HG03565 (cell line): ENCODE results near the gene SERPINA1.
A peak's percentile ranks its signal among the peaks of the same experiment; 100 is the strongest.

Experiments used
- ATAC-seq: cut with Tn5 transposase; IDR thresholded peaks from one replicate; pipeline ENCODE4 v1.9.1; 2021; ENCODE audit warnings: mild to moderate bottlenecking, moderate library complexity; ENCODE audit not compliant: unreplicated experiment

Gene SERPINA1

DNA sequence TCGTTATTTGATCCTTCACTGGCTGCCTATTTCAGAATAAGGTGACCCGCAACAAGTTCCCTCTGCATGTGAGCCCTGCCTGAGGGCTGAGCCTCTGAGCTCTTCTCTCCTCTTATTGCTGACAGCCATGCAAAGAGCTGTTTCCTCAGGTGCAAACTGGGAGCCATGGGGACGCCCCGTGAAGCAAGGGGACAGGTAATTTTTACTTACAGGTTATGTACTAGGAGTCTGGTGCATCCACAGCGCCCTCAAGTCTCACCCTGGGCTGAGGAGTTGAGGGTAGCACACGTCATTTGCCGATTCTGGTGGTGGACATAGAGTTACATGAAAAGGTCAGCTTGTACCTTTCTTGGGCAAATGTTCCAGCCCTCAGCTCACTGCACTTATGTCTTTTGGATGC lies 39.1 kb downstream of the SERPINA1 start:
- no peak for ATAC-seq

DNA sequence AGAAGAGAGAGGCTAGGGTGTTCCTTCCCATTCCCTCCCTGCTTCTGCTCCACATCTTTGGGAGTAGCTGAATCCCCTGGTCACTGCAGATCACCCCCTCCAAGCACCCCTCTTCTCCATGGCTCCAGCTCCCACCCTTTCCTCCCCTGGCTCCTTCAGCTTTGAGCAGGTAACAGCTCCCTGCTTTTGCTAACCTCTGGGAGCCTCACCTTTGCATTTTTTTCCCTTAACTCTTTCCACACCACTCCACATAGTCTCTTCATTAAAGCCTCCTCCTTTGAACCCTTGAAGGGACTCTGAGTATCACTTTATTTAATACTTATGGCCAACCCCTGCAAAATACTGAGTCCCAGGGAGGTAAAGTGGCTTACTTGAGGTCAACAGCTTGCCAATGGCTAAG lies 39.6 kb downstream of the SERPINA1 start:
- no peak for ATAC-seq

DNA sequence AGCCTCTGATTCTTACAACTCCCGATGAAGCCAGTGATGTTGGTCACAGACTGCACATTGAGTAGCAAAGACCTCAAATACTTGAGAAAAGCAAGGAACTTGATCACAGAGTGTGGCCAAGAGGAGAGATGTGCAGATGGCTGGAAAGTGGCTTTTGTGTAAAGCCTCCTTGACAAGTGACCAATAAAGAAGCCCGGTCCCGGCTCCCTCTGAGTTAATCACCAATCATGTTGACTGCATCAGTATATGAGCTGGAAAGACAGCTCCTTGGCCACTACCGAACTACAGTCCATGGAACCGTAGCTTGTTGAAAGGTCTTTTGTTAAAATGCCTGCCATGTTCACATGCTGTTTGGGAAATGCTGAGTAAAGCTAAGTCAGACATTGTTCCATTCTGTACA lies 41.6 kb downstream of the SERPINA1 start:
- no peak for ATAC-seq

DNA sequence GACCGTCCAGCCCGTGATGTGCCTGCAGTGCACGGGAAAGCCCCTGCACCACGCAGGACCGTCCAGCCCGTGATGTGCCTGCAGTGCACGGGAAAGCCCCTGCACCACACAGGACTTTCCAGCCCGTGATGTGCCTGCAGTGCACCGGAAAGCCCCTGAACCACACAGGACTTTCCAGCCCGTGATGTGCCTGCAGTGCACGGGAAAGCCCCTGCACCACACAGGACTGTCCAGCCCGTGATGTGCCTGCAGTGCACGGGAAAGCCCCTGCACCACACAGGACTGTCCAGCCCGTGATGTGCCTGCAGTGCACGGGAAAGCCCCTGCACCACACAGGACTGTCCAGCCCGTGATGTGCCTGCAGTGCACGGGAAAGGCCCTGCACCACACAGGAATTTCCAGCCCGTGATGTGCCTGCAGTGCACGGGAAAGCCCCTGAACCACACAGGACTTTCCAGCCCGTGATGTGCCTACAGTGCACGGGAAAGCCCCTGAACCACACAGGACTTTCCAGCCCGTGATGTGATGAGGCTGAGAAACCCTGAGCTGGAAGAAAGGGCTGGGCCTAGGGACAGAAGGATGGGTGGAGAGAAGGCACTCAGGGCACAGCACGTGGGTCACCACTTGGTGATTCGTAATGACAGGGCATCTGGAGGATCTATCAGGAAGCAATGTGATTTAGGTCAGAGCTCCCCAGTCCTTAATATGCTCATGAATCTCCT lies 42.2 kb downstream of the SERPINA1 start:
- ATAC-seq, result peak; percentile 61

DNA sequence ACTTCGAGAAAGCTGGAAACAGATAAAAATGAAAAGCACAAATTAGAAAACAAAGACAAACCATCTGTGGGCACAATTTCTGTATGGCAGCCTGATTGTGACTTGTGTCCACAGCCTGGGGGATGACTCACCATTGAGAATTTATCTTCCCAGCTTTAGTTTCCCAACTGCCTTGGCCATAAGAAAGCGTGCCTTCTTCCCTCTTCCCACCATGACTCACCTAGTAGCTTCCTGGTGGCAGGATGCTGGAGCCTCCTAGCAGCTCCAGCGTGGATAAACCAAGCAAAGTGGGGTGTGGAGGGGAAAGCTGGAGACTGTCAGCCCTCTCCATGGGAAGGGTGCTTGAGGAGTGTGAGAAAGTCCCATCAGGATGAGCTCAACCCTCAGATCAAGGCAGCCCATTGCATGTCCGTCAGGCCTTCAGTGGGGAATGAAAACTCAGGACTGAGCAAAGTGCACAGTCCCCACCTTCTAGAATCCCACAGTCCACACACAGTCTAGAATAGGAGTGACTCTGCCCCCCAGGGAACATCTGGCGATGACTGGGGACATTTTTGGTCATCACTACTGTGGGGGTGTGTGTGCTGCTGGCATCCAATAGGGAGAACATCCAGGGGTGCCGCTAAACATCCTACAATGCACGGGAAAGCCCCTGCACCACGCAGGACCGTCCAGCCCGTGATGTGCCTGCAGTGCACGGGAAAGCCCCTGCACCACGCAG lies 42.9 kb downstream of the SERPINA1 start:
- no peak for ATAC-seq

DNA sequence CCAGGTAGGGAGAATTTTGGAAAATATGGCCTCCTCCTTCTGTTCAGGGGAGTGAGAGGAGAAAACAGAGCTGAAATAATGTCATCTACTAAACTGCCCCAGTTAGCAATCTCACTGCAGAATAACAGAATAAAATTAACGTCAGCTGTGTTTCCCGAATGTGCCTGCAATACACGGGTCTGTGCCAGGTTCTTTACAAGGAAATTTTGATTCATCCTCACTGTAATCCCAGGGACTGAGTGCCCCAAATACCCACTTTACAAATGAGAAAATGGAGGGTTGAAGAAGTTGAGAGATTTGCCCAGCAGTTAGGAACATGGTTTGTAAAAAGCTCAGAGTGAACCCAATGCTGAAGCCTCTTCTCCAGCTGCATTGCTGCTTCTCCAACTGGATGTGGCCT lies 44.0 kb downstream of the SERPINA1 start:
- ATAC-seq, result no peak

DNA sequence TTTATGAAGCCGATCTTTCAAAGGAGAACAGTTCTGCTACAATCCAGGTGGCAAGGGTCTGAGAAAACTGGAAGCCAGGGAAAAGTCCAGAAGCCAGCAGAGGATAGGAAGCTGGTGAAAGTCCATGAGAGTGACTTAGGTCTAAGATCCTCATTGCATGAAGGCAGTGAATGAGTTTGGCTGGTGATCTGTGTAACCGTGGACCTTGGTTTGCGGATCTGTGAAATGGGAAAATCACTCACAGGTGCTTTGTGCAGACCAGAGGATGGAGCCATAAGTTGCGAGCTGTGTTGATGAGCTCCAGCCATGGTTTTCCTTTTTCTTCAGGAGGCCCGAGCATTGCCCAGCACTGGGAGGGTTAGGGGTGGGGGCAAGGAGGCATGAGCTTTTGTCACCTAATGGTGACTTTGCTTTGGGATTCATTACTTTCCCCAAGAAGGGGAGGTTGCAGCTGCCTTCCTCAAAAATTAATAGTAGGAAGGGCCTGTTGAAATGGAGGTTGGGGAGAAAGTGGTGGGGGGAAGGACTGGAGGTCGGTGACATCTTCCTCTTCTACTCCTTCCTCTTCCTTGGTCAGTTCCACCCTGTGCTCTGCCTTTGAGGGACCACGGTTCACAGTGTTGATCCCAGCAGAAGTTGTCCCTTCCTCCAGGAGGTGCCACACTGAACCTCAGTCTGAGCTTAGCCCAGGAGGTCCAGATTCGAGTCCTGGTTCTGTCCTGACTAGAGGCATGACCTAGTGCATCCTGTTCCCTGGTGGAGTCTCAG lies 45.0 kb downstream of the SERPINA1 start:
- no peak for ATAC-seq

DNA sequence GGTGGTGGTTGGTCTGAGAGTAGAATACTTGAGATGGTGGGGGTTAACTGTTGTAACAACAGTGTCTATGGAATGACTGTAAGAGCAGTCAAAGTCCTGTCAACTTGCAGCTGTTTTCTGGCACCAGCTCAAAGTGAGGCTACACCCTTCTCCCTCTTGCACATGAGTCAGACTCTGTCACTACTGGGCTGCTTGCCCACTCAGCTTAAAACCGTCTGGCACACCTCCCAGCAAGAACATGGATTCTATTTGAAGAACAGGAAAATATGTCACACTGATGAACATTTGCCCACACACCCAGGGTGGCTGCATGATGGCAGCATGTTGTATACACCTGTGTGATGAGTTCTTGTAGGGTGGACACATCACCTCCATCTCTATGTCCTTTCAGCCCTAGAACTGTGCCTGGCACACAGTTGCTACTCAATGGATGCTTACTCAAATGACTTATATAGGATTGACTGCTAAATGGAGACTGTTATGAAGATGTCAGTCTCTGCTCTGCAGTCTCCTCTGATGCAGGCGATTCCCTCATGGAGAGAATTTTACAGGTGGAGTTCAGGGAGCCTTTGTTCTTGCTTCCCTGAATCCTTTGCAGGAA lies 46.0 kb downstream of the SERPINA1 start:
- no peak for ATAC-seq

DNA sequence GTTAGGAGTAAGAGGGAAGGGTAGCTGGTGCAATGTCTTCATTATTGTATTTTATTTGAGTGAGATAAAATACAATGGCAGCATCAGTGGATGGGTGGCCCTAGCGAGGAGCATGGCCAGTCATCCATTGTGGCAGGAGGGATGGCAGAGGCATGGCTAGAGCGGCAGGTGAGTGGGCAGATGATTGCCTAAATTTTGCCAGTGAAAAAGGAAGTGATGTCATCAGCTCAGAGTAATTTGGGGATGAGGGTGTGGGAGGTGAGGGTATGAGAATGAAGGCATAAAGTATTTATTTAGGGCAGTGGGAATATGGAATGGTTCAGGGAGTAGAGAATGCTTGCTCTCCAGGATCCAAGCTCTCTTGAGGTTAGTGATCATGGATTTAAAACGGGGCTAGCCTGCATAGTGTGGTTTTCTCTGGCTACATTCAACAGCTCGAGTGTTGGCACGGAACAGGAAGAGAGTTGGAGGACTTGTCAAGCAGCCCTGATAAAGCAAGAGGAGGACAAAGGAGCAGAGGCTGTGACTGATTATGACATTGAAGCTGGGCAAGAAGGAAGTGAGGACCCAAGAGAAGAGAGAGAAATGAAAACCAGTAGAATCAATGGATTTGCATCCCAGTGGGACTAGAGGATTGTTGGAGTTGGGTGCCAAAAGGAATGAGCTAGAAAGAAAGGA lies 46.6 kb downstream of the SERPINA1 start:
- no peak for ATAC-seq

DNA sequence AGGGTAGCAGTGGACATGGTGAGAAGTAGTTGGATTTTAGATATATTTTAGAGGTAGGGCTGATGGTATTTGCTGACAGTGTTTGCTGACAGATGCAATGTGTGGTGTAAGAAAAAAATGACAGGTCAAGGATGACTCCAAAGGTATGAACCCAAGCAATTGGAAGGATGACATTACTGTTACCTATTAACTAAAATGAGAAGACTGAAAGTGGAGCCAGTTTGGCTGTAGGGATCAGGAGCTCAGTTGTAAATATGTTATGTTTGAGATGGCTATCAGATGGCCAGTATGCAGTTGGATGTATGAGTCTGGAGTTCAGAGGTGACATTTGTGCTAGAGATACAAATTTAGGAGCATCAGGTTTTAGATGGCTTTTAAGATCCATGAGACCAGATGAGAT lies 47.9 kb downstream of the SERPINA1 start:
- ATAC-seq, result no peak

DNA sequence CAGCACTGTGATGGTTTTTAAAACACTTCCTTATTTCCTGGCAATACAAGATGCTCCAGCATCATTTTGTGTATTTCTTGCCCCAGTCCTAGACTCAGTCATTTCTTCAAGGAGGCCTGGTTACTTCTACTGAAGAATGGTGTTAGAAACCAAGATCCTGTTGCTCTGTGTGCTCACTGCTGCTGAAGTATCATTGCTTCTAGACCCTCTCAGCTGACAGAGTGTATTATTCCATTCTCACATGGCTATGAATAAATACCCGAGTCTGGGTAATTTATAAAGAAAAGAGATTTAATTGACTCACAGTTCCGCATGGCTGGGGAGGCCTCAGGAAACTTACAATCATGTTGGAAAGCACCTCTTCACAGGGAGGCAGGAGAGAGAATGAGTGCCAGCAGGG lies 50.4 kb downstream of the SERPINA1 start:
- ATAC-seq, result no peak

DNA sequence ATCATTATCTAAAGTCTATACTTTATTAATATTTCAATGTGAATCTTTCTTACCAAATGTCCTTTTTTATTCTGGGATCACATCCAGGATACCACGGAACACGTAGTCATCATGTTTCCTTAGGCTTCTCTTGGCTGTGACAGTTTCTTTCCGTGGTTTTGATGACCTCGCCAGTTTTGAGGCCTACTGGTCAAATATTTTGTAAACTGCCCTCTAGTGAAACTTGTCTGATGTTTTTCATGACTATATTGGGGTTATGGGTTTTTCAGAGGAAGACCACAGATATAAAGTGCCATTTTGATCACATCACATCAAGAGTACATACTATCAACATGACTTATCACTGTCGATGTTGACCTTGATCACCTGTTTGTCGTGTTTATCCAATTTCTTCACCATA lies 51.1 kb downstream of the SERPINA1 start:
- ATAC-seq, result no peak

DNA sequence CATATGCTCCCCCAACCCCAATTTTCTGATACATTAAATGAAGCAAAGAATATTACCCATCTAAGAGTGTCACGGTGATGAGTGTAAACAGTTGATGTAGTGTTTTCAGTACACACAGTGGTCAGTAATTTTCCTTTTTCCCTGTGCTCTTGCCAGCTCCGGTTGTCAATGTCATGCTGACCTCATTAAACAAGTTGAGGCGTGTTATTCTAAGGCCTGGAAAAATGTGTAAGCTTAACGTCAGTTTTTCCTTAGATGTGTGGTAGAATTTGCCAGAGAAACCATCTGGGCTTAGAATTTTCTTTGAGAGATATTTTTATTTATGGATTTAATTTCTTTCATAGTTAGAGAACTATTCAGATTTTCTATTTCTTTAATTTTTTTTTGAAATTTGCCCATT lies 53.5 kb downstream of the SERPINA1 start:
- no peak for ATAC-seq

DNA sequence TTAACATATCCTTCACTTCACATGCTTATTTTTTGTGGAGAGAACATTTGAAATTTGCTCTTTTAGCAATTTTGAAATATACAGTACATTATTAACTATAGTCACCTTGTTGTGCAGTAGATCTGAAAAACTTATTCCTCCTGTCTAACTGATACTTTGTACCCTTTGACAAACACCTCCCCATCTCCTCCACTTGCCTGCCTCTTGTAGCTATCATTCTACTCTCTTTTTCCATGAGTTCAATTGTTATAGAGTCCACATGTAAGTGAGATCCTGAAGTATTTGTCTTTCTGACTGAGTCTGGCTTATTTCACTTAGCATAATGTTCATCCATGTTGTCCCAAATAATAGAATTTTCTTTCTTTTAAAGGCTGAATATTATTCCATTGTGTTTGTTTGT lies 55.8 kb downstream of the SERPINA1 start:
- no peak for ATAC-seq

DNA sequence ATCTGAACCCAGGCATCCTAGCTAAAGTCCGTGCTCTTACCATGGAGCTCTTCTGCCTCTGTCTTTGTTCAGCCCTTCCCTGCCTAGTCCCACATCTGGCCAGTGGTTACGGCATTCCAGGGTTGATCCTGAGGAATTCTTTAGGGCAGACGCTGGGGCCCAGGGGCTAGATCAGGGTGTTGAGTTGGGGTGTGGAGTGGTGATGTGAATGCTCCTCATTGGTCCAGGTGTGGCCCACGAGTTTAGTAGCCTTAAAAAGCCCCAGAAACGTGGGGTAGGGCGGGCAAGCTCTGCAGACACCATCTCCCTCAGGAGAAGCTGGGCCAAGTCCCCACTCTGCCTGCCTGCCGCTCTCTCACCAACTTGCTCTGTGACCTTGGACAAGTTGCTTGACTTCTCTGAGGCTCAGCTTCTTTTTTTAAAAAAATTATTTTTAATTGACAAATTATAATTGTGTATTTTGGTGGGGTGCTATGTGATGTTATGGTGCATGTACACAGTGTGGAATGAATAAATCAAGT lies 56.3 kb downstream of the SERPINA1 start:
- ATAC-seq, result no peak

DNA sequence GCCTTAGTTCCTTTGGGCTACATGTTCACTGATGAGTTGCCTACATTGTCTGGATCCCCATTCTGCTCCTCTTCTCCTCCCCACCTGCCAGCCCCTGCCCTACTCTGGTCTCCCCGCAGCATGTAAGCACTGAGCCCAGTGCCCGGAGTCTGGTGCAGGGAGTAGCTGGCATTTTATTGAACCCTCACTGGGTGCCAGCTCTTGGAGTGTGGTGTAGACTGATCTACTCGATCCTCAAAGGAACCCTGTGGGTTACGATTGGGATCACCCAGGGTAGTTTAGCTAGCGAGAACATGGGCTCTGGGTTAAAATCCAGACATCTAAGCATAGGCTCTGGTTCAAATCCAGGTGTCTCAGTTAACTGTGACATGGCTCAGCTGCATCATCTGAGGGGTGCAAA lies 56.9 kb downstream of the SERPINA1 start:
- no peak for ATAC-seq

DNA sequence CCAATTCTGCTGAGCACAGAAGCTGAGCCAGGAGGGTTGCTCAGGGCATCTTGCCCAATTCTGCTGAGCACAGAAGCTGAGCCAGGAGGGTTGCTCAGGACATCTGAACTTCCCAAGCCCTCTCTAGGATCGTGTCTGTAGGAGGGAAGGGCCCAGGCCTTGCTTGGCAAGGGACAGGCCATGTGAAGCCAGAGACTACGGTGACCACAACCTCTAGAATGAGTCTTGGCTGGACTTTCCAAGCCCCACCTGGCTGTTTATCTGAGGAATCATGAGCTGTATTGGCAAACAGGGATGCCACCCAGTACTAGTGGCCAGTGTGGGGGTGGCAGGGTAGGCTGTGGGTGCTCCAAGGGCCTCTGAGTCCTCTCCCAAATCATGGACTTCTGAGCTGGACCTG lies 57.5 kb downstream of the SERPINA1 start:
- ATAC-seq, result no peak

DNA sequence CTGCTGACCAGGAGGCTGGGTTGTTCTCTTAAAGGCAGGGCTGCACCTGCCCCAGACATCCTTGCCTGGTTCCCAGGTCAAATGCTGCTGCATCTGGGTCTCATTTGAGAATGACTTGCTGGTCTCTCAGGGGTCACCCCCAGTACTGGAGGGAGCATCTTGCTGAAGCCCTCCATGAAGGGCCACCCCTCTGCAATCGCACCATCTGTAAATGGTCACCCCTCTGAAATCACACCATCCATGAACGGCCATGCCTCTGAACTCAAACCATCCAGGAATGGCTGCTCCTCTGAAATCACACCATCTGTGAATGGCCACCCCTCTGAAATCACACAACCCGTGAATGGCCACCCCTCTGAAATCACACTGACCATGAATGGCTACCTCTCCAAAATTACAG lies 58.0 kb downstream of the SERPINA1 start:
- ATAC-seq, result no peak

DNA sequence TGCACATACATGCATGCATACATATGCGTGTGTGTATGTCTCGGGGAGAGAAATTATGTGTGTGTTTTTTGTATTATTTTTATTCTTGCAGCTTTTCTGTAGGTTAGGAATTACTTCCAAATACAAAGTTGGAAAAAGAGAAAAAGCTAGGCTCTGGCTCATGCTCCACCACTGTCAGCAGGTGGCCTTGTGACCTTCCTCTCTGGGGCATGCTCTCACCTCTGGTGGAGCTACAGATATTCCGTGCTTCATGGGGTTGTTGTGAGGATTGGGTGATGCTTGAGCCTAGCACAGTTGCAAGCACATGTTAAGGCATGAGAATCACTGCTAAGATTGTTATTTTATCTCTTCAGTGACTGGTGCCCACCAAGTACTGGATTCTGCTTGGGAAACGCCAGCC lies 58.5 kb downstream of the SERPINA1 start:
- ATAC-seq, result no peak

DNA sequence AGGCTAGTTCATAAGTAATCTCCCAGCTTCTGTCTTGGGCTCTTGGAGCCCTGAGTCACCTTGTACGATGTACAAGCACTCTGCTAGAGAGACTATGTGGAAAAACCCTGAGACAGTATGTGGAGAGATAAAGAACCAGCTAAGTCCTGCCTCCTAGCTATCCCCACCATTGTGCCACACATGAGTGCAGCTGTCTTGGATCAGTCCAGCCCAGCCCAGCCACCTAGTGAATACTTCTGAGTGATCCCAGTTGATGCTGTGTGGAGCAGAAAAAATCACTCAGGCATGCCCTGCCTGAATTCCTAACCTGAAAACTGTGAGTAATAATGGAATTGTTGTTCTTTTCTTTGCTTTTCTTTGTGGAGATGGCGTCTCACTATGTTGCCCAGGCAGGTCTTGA lies 60.2 kb downstream of the SERPINA1 start:
- no peak for ATAC-seq
